OCI-LY7 (cell line): ENCODE data around the gene RBMX. TPM values are rescaled to one million over a fixed set of nuclear protein-coding genes. Genes with fewer than 3 reads are reported as not detected.

Experiments
- BruUV-seq: library from RNA; stranded (reverse); fragments of 400-500 nt; replicated peaks from 2 replicates; lab custom pipeline; 2021; lab: Mats Ljungman, UMichigan
- CTCF ChIA-PET: fragments of 300-600 bp; sonication (Branson Sonifier 250); formaldehyde crosslinking; loops from one replicate; lab custom pipeline; 2022; ENCODE audit warnings: antibody characterized with exemption; ENCODE audit not compliant: unreplicated experiment; lab: Charles Lee
- POLR2A ChIA-PET: fragments of 300-600 bp; sonication (Branson Sonifier 250); formaldehyde crosslinking; loops from one replicate; lab custom pipeline; 2022; ENCODE audit warnings: antibody characterized with exemption; lab: Charles Lee
- DNase-seq: peaks from one replicate; pipeline ENCODE4 v3.0.0-alpha.2; 2015; ENCODE audit warnings: low spot score
- H2AFZ ChIP-seq: fragments of 200-600 bp; sonication (generic), shearing (Covaris generic); 2 replicates; pipeline ENCODE4 v1.6.1; 2014; ENCODE audit warnings: mild to moderate bottlenecking, antibody characterized with exemption, low read length, moderate library complexity
- H3K27ac ChIP-seq: fragments of 200-600 bp; sonication (generic); 2 replicates; pipeline ENCODE4 v1.5.1; 2014; ENCODE audit warnings: mixed run types, low read depth, mild to moderate bottlenecking, moderate library complexity, low read length, inconsistent platforms; ENCODE audit not compliant: poor library complexity, severe bottlenecking
- H3K36me3 ChIP-seq: fragments of 200-600 bp; sonication (generic); 2 replicates; pipeline ENCODE4 v1.6.1; 2014; ENCODE audit warnings: mild to moderate bottlenecking, antibody characterized with exemption, low read length, moderate library complexity, mixed read lengths; ENCODE audit not compliant: insufficient read depth
- H3K4me1 ChIP-seq: fragments of 200-600 bp; sonication (generic); 2 replicates; pipeline ENCODE4 v1.5.1; 2014; ENCODE audit warnings: mild to moderate bottlenecking, low read length; ENCODE audit not compliant: insufficient read depth, poor library complexity, severe bottlenecking
- H3K4me2 ChIP-seq: fragments of 200-600 bp; sonication (generic); 2 replicates; pipeline ENCODE4 v1.6.1; 2014; ENCODE audit warnings: mild to moderate bottlenecking, low read length
- H3K4me3 ChIP-seq: fragments of 200-600 bp; sonication (generic); 2 replicates; pipeline ENCODE4 v1.5.1; 2014; ENCODE audit warnings: mild to moderate bottlenecking, low read depth, low read length; ENCODE audit not compliant: poor library complexity, severe bottlenecking
- H3K79me2 ChIP-seq: fragments of 200-600 bp; sonication (generic); 2 replicates; pipeline ENCODE4 v1.6.1; 2016; ENCODE audit warnings: low read depth, mild to moderate bottlenecking, low read length, moderate library complexity, mixed read lengths; ENCODE audit not compliant: insufficient read depth
- H3K9me2 ChIP-seq: fragments of 200-600 bp; sonication (generic); 2 replicates; pipeline ENCODE4 v1.6.1; 2016; ENCODE audit warnings: mild to moderate bottlenecking, low read length, mixed read lengths; ENCODE audit not compliant: insufficient read depth
- H3K9me3 ChIP-seq: fragments of 200-600 bp; sonication (generic); 2 replicates; pipeline ENCODE4 v1.6.1; 2014; ENCODE audit warnings: mild to moderate bottlenecking, mixed run types, low read length, mixed read lengths
- H4K20me1 ChIP-seq: fragments of 200-600 bp; sonication (generic); 2 replicates; pipeline ENCODE4 v1.6.1; 2014; ENCODE audit warnings: mild to moderate bottlenecking, antibody characterized with exemption, low read length, moderate library complexity, mixed read lengths; ENCODE audit not compliant: insufficient read depth
- EZH2phosphoT487 ChIP-seq: fragments of 200-600 bp; sonication (generic); IDR thresholded peaks from 2 replicates; pipeline ENCODE4 v1.6.1; 2018; ENCODE audit warnings: low read depth, borderline replicate concordance, mild to moderate bottlenecking, mixed run types, antibody characterized with exemption, low read length, moderate library complexity, mixed read lengths
- intact Hi-C: fragments of 100-400 bp; cut with micrococcal nuclease; formaldehyde crosslinking; loops from one replicate; pipeline ENCODE4 v1.10.0; 2022; ENCODE audit not compliant: unreplicated experiment
- total RNA-seq, 2 experiments: library from RNA; depleted of rRNA in 1 of 2; stranded (reverse); fragments of >200 nt in 1 of 2; shearing (Covaris generic) in 1 of 2; gene quantifications; 2 replicates each; pipeline ENCODE4 v1.2.3, GENCODE V29; 2014 to 2022
- TF ChIP-seq, protein P1 (sequence below): fragments of 200-600 bp; sonication (generic); conservative IDR thresholded peaks from 2 replicates; pipeline ENCODE4 v1.5.1; 2014; ENCODE audit warnings: mild to moderate bottlenecking, antibody characterized with exemption, low read length, moderate library complexity, mixed read lengths

RBMX gene
- total RNA-seq, 2 experiments from 2014 or later: 321 to 342 TPM

GRCh38 chrX:136866337-136867095 lies 14.0 kb downstream of the RBMX start:
- no peak overlapping the region for H2AFZ ChIP-seq
- peaks cover 8% of the 10 kb centered on the region for H3K4me1 ChIP-seq
- intact Hi-C loops: no loop called here
- no peaks in the 10 kb centered on the region for H3K9me2 ChIP-seq
- H3K4me2 ChIP-seq: no peak overlapping the region
- no peaks in the 10 kb centered on the region for H3K9me3 ChIP-seq
- CTCF ChIA-PET: no interaction called here
- H4K20me1 ChIP-seq: no peaks in the 10 kb centered on the region
- TF ChIP-seq EZH2phosphoT487: no peak
- POLR2A ChIA-PET: interaction anchor here (0.6 to 1.4 kb wide), 3 partner anchors 9 to 33 kb away, joined by 5 to 6 read pairs (median 5); no protein-coding TSS in a partner anchor
- no peak for DNase-seq
- no peak overlapping the region for H3K27ac ChIP-seq
- BruUV-seq: no TSS peak
- peaks cover 64% of the 10 kb centered on the region for H3K36me3 ChIP-seq
- peaks cover 13% of the 10 kb centered on the region; the same call in 1 of the 2 replicates for H3K79me2 ChIP-seq
- H3K4me3 ChIP-seq: no peak overlapping the region

DNA sequence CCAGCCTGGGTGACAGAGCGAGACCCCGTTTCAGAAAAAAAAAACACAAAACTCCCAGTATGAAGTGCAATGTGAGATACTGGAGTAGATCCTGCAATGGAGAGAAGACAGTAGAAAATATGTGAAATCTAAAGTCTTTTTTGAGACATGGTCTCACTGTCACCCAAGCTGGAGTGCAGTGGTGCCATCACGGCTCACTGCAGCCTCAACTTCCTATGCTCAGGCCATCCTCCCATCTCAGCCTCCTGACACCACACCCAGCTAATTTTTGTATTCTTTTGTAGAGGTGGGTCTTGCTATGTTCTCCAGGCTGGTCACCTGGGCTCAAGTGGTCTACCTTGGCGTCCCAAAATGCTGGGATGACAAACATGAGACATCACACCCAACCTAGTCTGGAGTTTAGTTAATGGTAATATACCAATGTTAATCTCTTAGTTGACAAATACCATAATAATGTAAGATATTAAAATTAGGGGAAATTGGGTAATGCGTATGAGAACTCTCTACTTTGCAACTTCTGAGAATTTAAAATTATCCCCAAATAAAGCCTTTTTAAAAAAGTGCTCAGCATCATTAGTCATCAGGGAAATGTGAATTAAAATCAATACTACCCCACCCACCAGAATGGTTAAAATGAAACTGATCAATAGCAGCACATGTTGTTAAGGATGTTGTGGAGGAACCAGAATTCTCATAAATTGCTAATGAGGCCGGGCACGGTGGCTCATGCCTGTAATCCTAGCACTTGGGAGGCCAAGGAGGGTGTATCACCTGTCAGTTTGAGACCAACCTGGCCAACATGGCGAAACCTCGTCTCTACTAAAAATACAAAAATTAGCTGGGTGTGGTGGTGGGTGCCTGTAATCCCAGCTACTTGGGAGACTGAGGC lies 15.0 kb downstream of the RBMX start:
- DNase-seq: no peak
- TF ChIP-seq, protein P1, sequence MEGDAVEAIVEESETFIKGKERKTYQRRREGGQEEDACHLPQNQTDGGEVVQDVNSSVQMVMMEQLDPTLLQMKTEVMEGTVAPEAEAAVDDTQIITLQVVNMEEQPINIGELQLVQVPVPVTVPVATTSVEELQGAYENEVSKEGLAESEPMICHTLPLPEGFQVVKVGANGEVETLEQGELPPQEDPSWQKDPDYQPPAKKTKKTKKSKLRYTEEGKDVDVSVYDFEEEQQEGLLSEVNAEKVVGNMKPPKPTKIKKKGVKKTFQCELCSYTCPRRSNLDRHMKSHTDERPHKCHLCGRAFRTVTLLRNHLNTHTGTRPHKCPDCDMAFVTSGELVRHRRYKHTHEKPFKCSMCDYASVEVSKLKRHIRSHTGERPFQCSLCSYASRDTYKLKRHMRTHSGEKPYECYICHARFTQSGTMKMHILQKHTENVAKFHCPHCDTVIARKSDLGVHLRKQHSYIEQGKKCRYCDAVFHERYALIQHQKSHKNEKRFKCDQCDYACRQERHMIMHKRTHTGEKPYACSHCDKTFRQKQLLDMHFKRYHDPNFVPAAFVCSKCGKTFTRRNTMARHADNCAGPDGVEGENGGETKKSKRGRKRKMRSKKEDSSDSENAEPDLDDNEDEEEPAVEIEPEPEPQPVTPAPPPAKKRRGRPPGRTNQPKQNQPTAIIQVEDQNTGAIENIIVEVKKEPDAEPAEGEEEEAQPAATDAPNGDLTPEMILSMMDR: no peak
- TF ChIP-seq EZH2phosphoT487: no peak
- no peak overlapping the region for H3K27ac ChIP-seq
- no peak overlapping the region for H2AFZ ChIP-seq
- peaks cover 13% of the 10 kb centered on the region; the same call in 1 of the 2 replicates for H3K79me2 ChIP-seq
- ChIA-PET CTCF (no interaction called here), POLR2A (no interaction called here)
- H3K36me3 ChIP-seq: peaks cover 54% of the 10 kb centered on the region
- H3K9me3 ChIP-seq: no peaks in the 10 kb centered on the region
- BruUV-seq: no TSS peak
- no peak overlapping the region for H3K4me2 ChIP-seq
- no peak overlapping the region for H3K4me3 ChIP-seq
- H4K20me1 ChIP-seq: no peaks in the 10 kb centered on the region
- intact Hi-C loops: no loop called here
- H3K4me1 ChIP-seq: peaks cover 2% of the 10 kb centered on the region
- H3K9me2 ChIP-seq: no peaks in the 10 kb centered on the region

DNA sequence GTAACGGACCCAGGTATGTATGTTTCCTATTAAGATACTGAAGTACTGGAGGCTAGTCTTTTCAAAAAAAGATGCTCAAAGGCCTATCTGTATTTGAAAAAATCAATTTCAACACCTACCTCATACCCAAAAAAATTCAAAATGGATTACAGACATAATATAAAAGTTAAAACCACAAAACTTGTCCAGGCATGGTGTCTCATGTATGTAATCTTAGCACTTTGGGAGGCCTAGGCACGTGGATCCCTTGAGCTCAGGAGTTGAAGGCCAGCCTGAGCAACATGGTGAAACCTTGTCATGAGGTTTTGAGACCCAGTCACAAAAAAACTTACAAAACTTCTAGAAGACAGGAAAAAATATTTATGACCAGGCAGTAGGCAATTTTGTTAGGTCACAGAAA lies 16.7 kb downstream of the RBMX start:
- Histone ChIP-seq H3K9me3 (no peaks in the 10 kb centered on the region), H3K36me3 (peaks cover 37% of the 10 kb centered on the region), H4K20me1 (no peaks in the 10 kb centered on the region), H3K9me2 (no peaks in the 10 kb centered on the region), H2AFZ (no peak overlapping the region), H3K79me2 (peaks cover 6% of the 10 kb centered on the region; the same call in 1 of the 2 replicates), H3K4me1 (no peaks in the 10 kb centered on the region), H3K4me3 (no peak overlapping the region), H3K27ac (no peak overlapping the region), H3K4me2 (no peak overlapping the region)
- TF ChIP-seq EZH2phosphoT487: no peak
- TF ChIP-seq, protein P1: no peak
- no TSS peak for BruUV-seq
- DNase-seq: no peak
- ChIA-PET CTCF (no interaction called here), POLR2A (interaction anchor here (0.6 kb wide), 2 partner anchors 16 to 1506 kb away, joined by 3 read pairs; no protein-coding TSS in a partner anchor)
- intact Hi-C loops: no loop called here
